ENCODE measurements around the gene PINK1.

GRCh38 chr1:20685741-20686140 lies 52.5 kb downstream of the PINK1 start:
- TF ChIP-seq GATA2 (IDR thresholded peaks at IDR 0.05; ENCODE audit: low read depth, low read length): no peak
- no peak for TF ChIP-seq GATA3 (IDR thresholded peaks at IDR 0.05; ENCODE audit: low read depth, low read length)

Measured in SH-SY5Y (cell line).